HG03520 (cell line): ENCODE results near the gene SPHK2.
A peak's percentile ranks its signal among the peaks of the same experiment; 100 is the strongest.
"Not testable (repeated sequence)": the region's sequence is repeated elsewhere in the genome, so short reads cannot be mapped to it uniquely, and the experiment has no call there.

Experiments used
- ATAC-seq: cut with Tn5 transposase; IDR thresholded peaks from one replicate; pipeline ENCODE4 v1.9.1; 2021; ENCODE audit warnings: mild to moderate bottlenecking, moderate library complexity; ENCODE audit not compliant: unreplicated experiment

SPHK2 gene

GRCh38 chr19:48623556-48624066 is 4.3 kb downstream of the SPHK2 start:
- no peak for ATAC-seq

- peak; percentile 44 for ATAC-seq
Measured at GRCh38 chr19:48624067-48624594, 4.8 kb downstream of the SPHK2 start.

- no peak for ATAC-seq
Measured at GRCh38 chr19:48624791-48625723, 5.8 kb downstream of the SPHK2 start.

GRCh38 chr19:48625891-48626327 is 6.6 kb downstream of the SPHK2 start:
- ATAC-seq: no peak

- ATAC-seq: no peak
Measured at GRCh38 chr19:48627201-48627864, 8.0 kb downstream of the SPHK2 start.

- ATAC-seq: no peak
Measured at GRCh38 chr19:48627865-48628314, 8.6 kb downstream of the SPHK2 start.

- no peak for ATAC-seq
Measured at GRCh38 chr19:48628486-48629296, 9.4 kb downstream of the SPHK2 start.

- ATAC-seq: no peak
Measured at GRCh38 chr19:48629297-48629598, 9.9 kb downstream of the SPHK2 start.

- no peak for ATAC-seq
Measured at GRCh38 chr19:48629599-48630295, 10.4 kb downstream of the SPHK2 start.

GRCh38 chr19:48630296-48631063 is 11.2 kb downstream of the SPHK2 start:
- no peak for ATAC-seq

GRCh38 chr19:48631225-48631624 is 11.9 kb downstream of the SPHK2 start:
- ATAC-seq: no peak

GRCh38 chr19:48632286-48632685 is 13.0 kb downstream of the SPHK2 start:
- ATAC-seq: not testable (repeated sequence)

- no peak for ATAC-seq
Measured at GRCh38 chr19:48632692-48633147, 13.4 kb downstream of the SPHK2 start.

GRCh38 chr19:48633148-48634035 is 14.1 kb downstream of the SPHK2 start:
- ATAC-seq: no peak

- ATAC-seq: no peak
Measured at GRCh38 chr19:48634036-48634342, 14.7 kb downstream of the SPHK2 start.

GRCh38 chr19:48634424-48635262 is 15.3 kb downstream of the SPHK2 start:
- ATAC-seq: no peak

- no peak for ATAC-seq
Measured at GRCh38 chr19:48635263-48635965, 16.1 kb downstream of the SPHK2 start.
